Tibial artery (tissue), 4 donors: Measurements from ENCODE around the gene TMEM135.

Source experiments
- DNase-seq, 2 donors: peaks; one replicate each; pipeline ENCODE4 v3.0.0-alpha.2; 2019
- H3K27ac ChIP-seq, 2 donors: fragments of 200-600 bp; sonication (generic) in 1 of 2; 1 replicate in 1 of 2; 2 replicates in 1 of 2; pipeline ENCODE4 v1.5.1; 2018 to 2019; ENCODE audit warnings: mild to moderate bottlenecking in 1 of 2
- H3K27me3 ChIP-seq, 2 donors: fragments of 200-600 bp; sonication (generic) in 1 of 2; one replicate each; pipeline versions ENCODE4 v1.5.1 to v1.6.0; 2016 to 2019
- H3K36me3 ChIP-seq, 3 donors: fragments of 200-600 bp; sonication (generic) in 2 of 3; one replicate each; pipeline ENCODE4 v1.5.1; 2016 to 2019; ENCODE audit warnings: mild to moderate bottlenecking in 2 of 3
- H3K4me1 ChIP-seq, 4 donors: fragments of 200-600 bp; sonication (generic) in 2 of 4; 1 replicate in 3 of 4; 2 replicates in 1 of 4; pipeline ENCODE4 v1.5.1; 2016 to 2019
- H3K4me3 ChIP-seq, 2 donors: fragments of 200-600 bp; sonication (generic) in 1 of 2; 1 replicate in 1 of 2; 2 replicates in 1 of 2; pipeline ENCODE4 v1.5.1; 2018 to 2019; ENCODE audit warnings: mild to moderate bottlenecking in 2 of 2
- H3K9me3 ChIP-seq, 3 donors: fragments of 200-600 bp; sonication (generic) in 1 of 3; one replicate each; pipeline ENCODE4 v1.5.1; 2016 to 2019
- CTCF ChIP-seq, 2 experiments: fragments of 200-600 bp in 1 of 2; fragments of 450-650 bp in 1 of 2; IDR thresholded peaks; one replicate each; pipeline ENCODE4 v1.5.1; 2017 to 2019; ENCODE audit warnings: antibody characterized with exemption in 2 of 2, mild to moderate bottlenecking in 1 of 2, moderate library complexity in 1 of 2
- intact Hi-C: fragments of 100-400 bp; cut with DNase I; formaldehyde crosslinking; loops from one replicate; pipeline ENCODE4 v1.15.0; 2023; ENCODE audit warnings: low total_unique reads

Gene TMEM135

DNA sequence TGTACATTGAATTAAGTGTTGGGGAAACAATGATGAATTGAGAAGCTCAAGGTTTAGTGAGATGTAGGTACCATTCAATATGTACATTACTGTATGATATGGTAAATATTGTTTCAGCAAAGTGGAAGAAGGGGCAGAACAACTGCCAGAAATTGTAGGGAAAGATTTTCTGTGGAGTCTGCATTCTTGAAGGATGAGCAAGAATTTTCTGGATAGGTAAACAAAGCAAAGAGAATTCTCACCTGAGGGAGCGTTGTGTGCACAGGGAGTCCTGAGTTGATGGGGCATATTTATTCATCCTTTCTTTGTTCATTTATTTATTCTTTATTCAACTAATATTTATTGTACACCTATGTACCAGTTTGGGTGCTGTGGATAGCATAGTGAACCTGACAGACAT is 83.2 kb downstream of the TMEM135 start:
- H3K36me3 ChIP-seq, result no peaks in the 10 kb centered on the region
- no peak for DNase-seq
- no peak overlapping the region for H3K27ac ChIP-seq
- H3K4me3 ChIP-seq, result no peak overlapping the region
- H3K27me3 ChIP-seq, result no peaks in the 10 kb centered on the region
- intact Hi-C loops, result no loop called here
- H3K9me3 ChIP-seq, result no peaks in the 10 kb centered on the region
- no peak for TF ChIP-seq CTCF (IDR thresholded peaks at IDR 0.05)
- peaks cover 0 to 4% (median 0%) of the 10 kb centered on the region in 4 donors for H3K4me1 ChIP-seq

DNA sequence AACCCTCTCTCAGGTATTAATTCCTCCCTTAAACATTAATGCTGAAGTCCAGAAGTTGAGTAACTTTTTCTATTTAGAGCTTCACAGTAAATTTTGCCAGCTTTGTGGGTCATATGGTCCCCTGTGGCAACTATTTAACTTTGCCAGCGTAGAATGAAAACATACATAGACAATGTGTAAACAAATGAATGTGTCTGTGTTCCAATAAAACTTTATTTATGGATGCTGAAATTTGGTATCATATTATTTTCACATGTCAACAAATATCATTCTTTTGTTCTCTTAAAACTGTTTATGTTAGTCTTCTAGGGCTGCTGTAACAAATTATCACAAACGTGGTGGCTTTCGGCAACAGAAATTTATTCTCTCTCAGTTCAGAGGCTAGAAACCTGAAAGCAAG is 85.1 kb downstream of the TMEM135 start:
- H3K27me3 ChIP-seq, result no peaks in the 10 kb centered on the region
- H3K9me3 ChIP-seq, result no peaks in the 10 kb centered on the region
- H3K4me1 ChIP-seq, result peaks cover 0 to 4% (median 0%) of the 10 kb centered on the region in 4 donors
- no peaks in the 10 kb centered on the region for H3K36me3 ChIP-seq
- intact Hi-C loops, result no loop called here
- no peak for DNase-seq
- no peak overlapping the region for H3K4me3 ChIP-seq
- no peak for TF ChIP-seq CTCF (IDR thresholded peaks at IDR 0.05)
- H3K27ac ChIP-seq, result no peak overlapping the region

DNA sequence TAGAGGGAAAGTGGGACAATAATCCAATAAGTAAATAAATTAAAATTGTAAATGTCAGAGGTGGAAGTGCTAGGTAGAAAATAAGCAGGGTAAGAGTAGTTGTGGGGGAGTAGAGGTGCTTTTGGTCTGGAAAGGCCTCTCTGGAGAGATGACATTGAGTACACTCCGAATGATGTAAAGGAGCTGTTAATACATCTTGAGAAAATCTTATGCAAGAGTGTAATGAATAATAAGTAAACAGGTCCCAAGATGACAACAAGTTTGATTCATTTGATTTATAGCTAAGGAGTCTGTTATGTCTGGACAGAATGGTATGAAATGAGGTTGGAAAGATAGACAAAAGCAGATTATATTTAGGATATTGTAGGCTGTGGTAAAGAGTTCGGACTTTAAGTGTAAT is 87.5 kb downstream of the TMEM135 start:
- H3K4me1 ChIP-seq, result peaks cover 0 to 4% (median 0%) of the 10 kb centered on the region in 4 donors
- intact Hi-C loops, result no loop called here
- no peak for TF ChIP-seq CTCF (IDR thresholded peaks at IDR 0.05)
- H3K27me3 ChIP-seq, result no peaks in the 10 kb centered on the region
- no peak overlapping the region for H3K4me3 ChIP-seq
- DNase-seq, result no peak
- no peaks in the 10 kb centered on the region for H3K36me3 ChIP-seq
- no peak overlapping the region for H3K27ac ChIP-seq
- H3K9me3 ChIP-seq, result no peaks in the 10 kb centered on the region

- no peak for DNase-seq
- intact Hi-C loops, result no loop called here
- TF ChIP-seq CTCF (IDR thresholded peaks at IDR 0.05), result no peak
These were observed 89.4 kb downstream of the TMEM135 start for GRCh38 chr11:87127101-87127500.

DNA sequence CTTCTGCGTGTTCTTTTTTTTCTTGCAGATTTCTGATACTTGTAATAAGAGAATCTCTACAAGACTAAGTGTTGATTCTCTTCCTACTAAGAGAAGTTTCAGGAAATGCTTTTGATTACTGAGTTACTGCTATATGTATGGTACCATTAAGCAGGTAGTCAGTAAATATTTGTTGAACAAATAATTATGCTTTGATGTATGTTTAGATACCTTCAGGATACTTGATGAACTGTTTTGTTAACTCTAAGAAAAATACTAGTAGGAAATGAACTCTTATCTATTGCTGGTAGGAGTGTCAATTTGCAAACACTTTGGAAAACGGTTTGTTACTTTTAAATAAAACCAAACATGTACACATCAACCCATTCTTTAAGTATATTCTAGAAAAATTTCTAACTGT is 90.6 kb downstream of the TMEM135 start:
- Histone ChIP-seq H3K27ac (no peak overlapping the region), H3K27me3 (no peaks in the 10 kb centered on the region), H3K4me3 (no peak overlapping the region), H3K9me3 (no peaks in the 10 kb centered on the region), H3K4me1 (peaks cover 0 to 4% (median 0%) of the 10 kb centered on the region in 4 donors), H3K36me3 (no peaks in the 10 kb centered on the region)
- no peak for TF ChIP-seq CTCF (IDR thresholded peaks at IDR 0.05)
- intact Hi-C loops, result no loop called here
- DNase-seq, result no peak

More at GRCh38 chr11:87127101-87127500, 89.4 kb downstream of the TMEM135 start:
- peaks cover 0 to 4% (median 0%) of the 10 kb centered on the region in 4 donors for H3K4me1 ChIP-seq
- H3K27ac ChIP-seq, result no peak overlapping the region
- H3K9me3 ChIP-seq, result no peaks in the 10 kb centered on the region
- no peaks in the 10 kb centered on the region for H3K27me3 ChIP-seq
- H3K36me3 ChIP-seq, result no peaks in the 10 kb centered on the region
- H3K4me3 ChIP-seq, result no peak overlapping the region

DNA sequence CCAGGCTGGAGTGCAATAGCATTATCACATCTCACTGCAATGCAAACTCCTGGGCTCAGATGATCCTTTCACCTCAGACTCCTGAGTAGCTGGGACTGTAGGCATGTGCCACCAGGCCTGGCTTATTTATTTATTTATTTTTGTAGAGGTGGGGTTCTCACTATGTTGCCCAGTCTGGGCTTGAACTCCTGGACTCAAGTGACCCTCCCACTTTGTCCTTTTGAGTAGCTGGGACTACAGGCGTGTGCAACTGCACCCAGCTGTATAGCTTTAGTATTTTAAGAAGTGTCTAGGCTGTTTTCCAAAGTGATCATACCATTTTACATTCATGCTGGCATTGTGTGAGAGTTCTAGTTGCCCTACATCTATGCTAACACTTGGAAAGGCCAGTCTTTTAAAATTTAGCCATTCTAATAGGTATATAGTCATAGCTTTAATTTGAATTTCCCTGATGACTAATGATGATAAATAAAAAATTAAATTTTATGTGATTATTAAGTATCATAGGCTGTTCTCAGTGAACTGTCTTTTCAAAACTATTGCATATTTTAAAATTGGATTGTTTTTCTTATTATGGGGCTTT is 96.9 kb downstream of the TMEM135 start:
- intact Hi-C loops, result no loop called here
- no peak for TF ChIP-seq CTCF (IDR thresholded peaks at IDR 0.05)
- Histone ChIP-seq H3K4me3 (no peak overlapping the region), H3K27me3 (no peaks in the 10 kb centered on the region), H3K27ac (no peak overlapping the region), H3K4me1 (peaks cover 0 to 9% (median 0%) of the 10 kb centered on the region in 4 donors), H3K36me3 (no peaks in the 10 kb centered on the region), H3K9me3 (peaks cover 0 to under 1% (median 0%) of the 10 kb centered on the region in 3 donors)
- no peak for DNase-seq
